NCI-H510A treated with DMSO at 0.1 percent for 48 hours (cell line): ENCODE results near the gene RPRM.
"Not testable (repeated sequence)": the region's sequence is repeated elsewhere in the genome, so short reads cannot be mapped to it uniquely, and the experiment has no call there.

Source experiments
- DNase-seq: peaks from one replicate; lab custom pipeline; 2025; lab: John Stamatoyannopoulos, UW

The RPRM gene

GRCh38 chr2:153478289-153479261, at the start of gene RPRM:
Gene RPRM, minus strand, starts transcription at chr2:153478762. Its CDS starts 197 bp downstream, at chr2:153478565.
- DNase-seq: peak; percentile 64

DNA sequence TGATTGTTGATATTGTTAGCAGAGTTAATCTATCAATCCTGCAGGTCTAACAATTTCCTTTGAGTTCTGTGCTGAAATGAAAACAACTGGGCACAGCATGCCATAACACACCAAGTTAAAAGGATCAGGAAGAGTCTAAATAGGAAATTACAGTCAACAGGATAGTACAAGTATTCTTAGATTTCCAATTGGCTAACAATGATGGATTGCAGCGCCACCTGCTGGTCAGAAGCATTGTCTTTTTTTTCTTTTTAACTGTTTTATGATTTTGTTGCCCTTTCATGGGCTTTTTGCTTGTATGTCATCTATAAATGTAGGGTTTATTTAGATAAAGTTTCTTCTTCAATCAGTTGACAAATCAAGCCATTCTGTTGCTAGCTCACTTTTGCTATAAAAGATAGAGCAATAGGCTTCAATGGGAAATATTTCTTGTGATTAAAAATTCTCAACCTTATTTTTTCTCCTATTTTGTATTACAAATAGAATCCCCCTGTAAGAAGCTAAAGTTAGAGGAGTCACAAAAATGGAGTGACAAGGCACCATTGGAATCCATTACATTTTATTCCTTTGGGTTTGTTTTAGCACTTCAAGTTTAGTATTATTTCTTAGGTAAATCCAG, 40.8 kb upstream of the RPRM start:
- peak; percentile 34 for DNase-seq

- no peak for DNase-seq
Measured at GRCh38 chr2:153512331-153512730, 33.8 kb upstream of the RPRM start.

DNA sequence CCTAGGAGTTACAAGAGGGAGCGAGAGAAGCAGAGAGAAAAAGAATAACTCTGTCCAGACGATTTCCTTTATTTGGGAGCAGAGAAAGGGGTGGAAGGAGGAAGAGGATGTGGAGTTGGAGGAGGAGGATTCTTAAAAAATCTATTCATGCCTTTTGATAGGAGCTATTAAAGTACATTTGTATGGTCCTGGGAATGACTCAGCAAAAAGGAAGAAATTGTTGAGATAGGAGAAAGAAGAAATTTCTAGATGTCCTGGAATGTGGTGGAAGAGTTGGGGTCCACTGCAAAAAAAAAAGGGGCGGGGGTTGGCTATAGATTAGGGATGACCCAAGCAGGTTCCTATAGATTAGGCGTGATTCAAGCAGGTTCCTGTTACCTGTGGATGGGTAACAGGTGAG, 32.4 kb upstream of the RPRM start:
- no peak for DNase-seq

DNA sequence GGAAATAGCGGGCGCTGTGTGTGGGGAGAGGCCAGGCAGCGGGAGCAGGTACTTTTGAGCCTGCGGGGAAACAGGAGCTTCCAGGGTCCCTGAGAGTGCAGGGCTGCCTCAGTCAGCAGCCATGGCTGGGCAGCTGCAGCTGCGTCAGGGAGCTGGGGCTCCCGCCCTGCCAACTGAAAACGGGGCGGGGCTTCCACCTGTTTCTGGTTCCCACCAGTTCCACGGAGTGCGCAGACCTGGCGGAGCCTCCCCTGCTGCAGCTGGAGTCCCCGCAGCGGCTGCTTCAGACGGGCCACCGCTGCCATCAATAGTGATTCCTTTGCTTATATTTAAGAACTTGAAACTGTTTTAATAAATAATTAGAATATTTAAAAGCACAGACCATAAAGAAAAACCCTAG, 30.6 kb upstream of the RPRM start:
- no peak for DNase-seq

- DNase-seq: not testable (repeated sequence)
Measured at GRCh38 chr2:153506499-153506898, 27.9 kb upstream of the RPRM start.

GRCh38 chr2:153499439-153499838, 20.9 kb upstream of the RPRM start:
- no peak for DNase-seq

DNA sequence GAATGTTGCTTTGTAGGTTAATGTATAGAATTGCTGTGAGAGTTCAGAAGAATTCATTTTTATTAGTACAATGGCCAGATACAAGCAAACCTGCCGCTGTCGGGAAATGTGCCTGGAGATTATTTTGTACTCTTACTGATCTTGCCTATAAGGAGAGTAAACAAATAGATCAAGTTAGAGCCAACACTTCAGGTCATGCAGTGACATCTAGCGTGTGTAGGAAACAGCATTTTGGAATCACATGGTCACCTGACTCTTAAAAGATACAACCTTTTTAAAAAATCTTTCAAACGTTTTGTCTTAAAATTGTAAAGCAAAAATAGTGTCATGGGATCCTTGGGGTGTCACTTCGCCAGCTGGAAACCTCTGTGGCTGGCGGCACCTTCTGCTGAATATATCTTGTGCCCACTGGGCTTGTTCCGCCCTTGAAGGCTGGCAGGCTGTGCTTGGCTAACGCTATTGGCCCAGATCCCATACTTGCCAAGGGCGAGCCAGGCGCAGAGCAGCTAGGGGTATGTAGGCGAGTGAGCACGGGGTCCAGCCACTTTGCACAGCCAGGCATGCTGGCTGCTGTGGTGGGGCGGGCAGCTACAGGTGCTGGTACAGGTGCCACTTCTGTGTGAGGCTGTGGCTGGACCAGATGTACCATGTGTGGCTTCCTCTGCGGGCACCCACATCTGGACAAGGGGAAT, 19.5 kb upstream of the RPRM start:
- peak; percentile 46 for DNase-seq

DNA sequence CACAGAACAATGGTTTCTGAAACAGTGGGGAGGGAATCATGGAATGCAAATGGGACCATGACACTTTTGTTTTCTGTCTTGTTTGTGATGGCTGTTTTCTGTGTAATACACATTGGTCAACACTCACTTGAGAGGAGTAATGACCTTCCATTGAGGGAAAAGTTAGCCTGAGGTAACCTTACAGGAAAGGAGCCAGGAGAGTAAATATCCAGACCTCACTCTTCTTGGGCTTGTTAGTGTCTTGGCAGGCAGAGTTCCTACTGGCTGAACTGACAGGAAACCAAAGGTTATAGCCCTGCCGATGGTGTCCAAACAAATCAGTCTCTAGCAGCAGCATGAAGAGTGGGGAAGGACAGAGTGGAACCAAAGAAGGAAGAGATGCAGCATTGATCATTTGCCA, 17.2 kb upstream of the RPRM start:
- DNase-seq: no peak

GRCh38 chr2:153488072-153488471, 9.5 kb upstream of the RPRM start:
- DNase-seq: no peak

DNA sequence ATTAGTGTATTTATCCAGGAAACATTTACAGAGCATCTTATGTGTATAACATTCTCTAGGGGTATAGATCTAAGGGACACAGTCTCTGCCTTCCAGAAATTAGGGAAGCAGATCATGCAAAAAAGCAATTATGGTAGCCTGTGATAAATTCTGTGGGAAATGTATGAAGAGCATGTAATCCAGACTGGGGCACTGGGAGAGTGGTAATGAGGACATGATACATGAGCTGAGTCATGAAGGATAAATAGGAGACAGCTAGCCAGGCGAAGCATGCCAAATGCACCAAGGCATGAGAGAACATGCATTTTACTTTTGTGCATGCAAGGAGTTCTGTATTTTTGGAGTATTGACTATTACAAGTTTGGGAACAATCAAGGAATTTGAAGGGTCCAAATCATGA, 8.9 kb upstream of the RPRM start:
- no peak for DNase-seq

DNA sequence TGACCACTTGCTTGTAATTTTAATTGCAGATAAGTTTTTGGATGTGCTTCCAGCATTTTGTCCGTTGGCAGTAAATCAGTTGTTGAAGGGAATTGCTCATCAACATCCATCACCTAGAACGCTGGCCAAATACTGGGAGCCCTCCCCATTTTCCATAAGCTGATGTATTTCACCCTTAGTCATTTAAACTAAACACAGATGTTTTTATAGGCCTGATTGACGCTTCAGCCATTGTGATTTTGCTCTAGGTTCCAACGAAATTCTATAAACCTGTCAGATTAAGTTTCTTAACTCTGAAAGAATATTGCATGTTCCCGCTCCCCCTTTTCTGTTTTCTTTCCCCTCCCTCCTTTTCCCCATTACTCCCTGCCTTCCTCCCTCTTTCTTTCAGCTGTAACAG, 1.0 kb upstream of the RPRM start:
- DNase-seq: no peak

GRCh38 chr2:153477636-153478288, 800 bp downstream of the RPRM start:
- peak; percentile 27 for DNase-seq

DNA sequence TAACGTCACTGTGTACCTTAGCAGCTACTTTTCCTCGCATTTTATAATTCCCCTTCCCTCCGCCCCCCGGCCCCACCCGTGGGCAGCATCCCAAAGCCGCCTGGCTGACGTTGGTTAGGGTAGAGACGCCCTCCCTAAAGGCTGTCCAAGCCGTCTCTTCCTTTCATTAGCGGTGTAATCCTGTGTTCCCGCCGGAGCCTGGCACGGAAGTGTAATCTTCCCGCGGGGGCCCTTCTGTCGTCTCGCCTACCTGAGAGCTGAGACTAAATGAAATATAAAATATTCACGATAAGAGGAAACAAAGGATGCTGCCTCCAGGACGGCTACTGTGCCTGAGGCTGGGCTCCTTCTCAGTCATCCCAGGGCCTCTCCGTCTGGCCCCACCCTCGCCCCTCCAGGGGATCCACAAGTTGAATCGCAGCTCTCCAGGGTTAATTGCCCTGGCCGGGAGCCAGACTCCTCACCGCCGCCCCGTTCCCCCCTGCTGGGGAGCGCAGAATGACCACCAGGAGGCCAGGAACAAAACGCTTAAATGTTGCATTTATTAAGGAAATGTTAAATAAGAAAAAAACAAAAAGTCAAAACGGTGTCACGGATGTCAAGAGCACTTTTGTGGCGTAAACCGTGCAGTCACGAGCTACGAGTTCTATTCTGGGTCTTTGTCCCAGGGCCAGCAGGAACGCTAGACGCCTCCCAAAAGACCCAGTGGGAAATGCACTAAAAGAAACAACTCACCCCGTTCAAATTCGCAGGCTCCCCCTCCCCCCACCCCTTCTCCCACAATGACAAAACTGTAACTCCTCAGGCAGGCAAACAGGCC, 1.5 kb downstream of the RPRM start:
- peak; percentile 53 for DNase-seq

GRCh38 chr2:153476491-153476815, 2.1 kb downstream of the RPRM start:
- DNase-seq: no peak

GRCh38 chr2:153474876-153475435, 3.6 kb downstream of the RPRM start:
- no peak for DNase-seq

GRCh38 chr2:153474407-153474806, 4.2 kb downstream of the RPRM start:
- DNase-seq: no peak

DNA sequence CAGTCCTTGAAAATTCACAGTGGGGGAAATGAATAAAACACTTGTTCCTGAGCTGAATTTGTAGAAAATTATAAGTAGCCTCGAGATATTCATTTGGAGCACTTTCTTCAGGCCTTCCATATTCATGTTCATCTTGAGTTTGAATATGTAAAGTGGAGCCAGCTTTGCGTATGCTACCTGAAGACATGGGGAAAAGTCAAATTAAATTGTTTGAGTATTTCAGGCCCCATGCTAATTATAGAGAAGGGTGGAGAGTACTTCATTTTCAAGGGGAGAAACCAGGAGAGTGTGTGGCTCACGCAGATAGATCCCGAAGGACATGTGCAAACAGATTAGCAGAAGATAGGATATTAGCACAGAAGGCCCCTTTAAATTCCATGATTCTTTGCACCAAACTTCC, 7.7 kb downstream of the RPRM start:
- DNase-seq: no peak

- no peak for DNase-seq
Measured at GRCh38 chr2:153464395-153464794, 14.2 kb downstream of the RPRM start.

DNA sequence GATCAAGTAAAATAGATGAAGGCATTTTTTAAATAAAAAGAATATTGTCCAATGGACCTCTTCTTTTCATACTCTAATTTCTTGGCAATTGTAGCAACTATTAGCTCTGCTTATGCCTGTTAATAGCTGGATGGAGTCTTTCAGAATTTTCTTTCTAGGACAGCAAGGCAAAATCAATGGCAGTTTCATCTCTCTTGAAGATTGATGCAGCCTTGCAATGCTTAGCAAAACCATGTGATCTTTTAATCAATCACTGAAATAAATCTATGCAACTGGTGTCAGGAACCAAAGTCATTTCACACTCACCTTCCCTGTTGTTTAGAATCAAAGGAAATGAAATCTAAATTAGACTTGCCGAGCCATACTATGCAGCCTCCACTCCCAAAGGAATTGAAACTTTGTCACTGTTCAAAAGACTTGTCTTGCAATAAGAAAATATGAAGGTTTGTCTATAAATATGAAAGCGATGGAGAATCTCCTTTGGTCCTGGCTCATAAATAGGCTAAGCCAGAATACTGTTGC, 16.2 kb downstream of the RPRM start:
- no peak for DNase-seq

GRCh38 chr2:153461453-153461852, 17.1 kb downstream of the RPRM start:
- no peak for DNase-seq
